Measurements from ENCODE around the gene YTHDF1. TPM values are rescaled to one million over a fixed set of nuclear protein-coding genes. Genes with fewer than 3 reads are reported as not detected.

The YTHDF1 gene
- total and polyA plus RNA-seq, 2 donors from 2014 or later: 21.9 to 43.1 TPM

GRCh38 chr20:63215101-63216040 is 560 bp downstream of the YTHDF1 start:
- Histone ChIP-seq H3K9me3 (ENCODE audit: control insufficient read depth in 2 of 3, insufficient read depth in 1 of 3, low read length in 3 of 3) (no peaks in the 10 kb centered on the region), H3K9ac (ENCODE audit: low read length in 3 of 3) (peak overlapping the region; percentile 35 to 47 (median 36)), H3K27ac (ENCODE audit: low read depth in 2 of 2, low read length in 2 of 2) (peak overlapping the region; percentile 23 to 41), H3K36me3 (ENCODE audit: control insufficient read depth in 2 of 3, insufficient read depth in 3 of 3, low read length in 3 of 3) (peaks cover 4 to 19% (median 10%) of the 10 kb centered on the region in 3 donors), H3K4me3 (ENCODE audit: low read length in 3 of 3) (peak overlapping the region; percentile 65 to 82 (median 71)), H3K27me3 (ENCODE audit: control insufficient read depth, insufficient read depth, low read length) (no peaks in the 10 kb centered on the region), H3K4me1 (ENCODE audit: control insufficient read depth in 2 of 3, insufficient read depth in 2 of 3, low read depth in 1 of 3, low read length in 3 of 3) (peaks cover 0 to 24% (median 0%) of the 10 kb centered on the region in 3 donors)
- intact Hi-C loops (cut with DNase I): no loop called here
- DNase-seq (peak in 4 of 5 donors; percentile 38 to 87 (median 70)), FAIRE-seq (no peak)
- TF ChIP-seq, protein P1, sequence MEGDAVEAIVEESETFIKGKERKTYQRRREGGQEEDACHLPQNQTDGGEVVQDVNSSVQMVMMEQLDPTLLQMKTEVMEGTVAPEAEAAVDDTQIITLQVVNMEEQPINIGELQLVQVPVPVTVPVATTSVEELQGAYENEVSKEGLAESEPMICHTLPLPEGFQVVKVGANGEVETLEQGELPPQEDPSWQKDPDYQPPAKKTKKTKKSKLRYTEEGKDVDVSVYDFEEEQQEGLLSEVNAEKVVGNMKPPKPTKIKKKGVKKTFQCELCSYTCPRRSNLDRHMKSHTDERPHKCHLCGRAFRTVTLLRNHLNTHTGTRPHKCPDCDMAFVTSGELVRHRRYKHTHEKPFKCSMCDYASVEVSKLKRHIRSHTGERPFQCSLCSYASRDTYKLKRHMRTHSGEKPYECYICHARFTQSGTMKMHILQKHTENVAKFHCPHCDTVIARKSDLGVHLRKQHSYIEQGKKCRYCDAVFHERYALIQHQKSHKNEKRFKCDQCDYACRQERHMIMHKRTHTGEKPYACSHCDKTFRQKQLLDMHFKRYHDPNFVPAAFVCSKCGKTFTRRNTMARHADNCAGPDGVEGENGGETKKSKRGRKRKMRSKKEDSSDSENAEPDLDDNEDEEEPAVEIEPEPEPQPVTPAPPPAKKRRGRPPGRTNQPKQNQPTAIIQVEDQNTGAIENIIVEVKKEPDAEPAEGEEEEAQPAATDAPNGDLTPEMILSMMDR (IDR thresholded peaks at IDR 0.05; ENCODE audit: borderline replicate concordance, extremely low read depth, insufficient read depth): peak; percentile 44

- intact Hi-C loops (cut with DNase I): no loop called here
- H3K4me1 ChIP-seq (ENCODE audit: control insufficient read depth in 2 of 3, insufficient read depth in 2 of 3, low read depth in 1 of 3, low read length in 3 of 3): peaks cover 0 to 29% (median 0%) of the 10 kb centered on the region in 3 donors
- H3K9me3 ChIP-seq (ENCODE audit: control insufficient read depth in 2 of 3, insufficient read depth in 1 of 3, low read length in 3 of 3): no peaks in the 10 kb centered on the region
- H3K27ac ChIP-seq (ENCODE audit: low read depth in 2 of 2, low read length in 2 of 2): no peak overlapping the region
- no peak overlapping the region for H3K9ac ChIP-seq (ENCODE audit: low read length in 3 of 3)
- TF ChIP-seq, protein P1 (IDR thresholded peaks at IDR 0.05; ENCODE audit: borderline replicate concordance, extremely low read depth, insufficient read depth): no peak
- H3K27me3 ChIP-seq (ENCODE audit: control insufficient read depth, insufficient read depth, low read length): no peaks in the 10 kb centered on the region
- peaks cover 4 to 25% (median 16%) of the 10 kb centered on the region in 3 donors for H3K36me3 ChIP-seq (ENCODE audit: control insufficient read depth in 2 of 3, insufficient read depth in 3 of 3, low read length in 3 of 3)
- DNase-seq (no peak), FAIRE-seq (no peak)
- H3K4me3 ChIP-seq (ENCODE audit: low read length in 3 of 3): peak overlapping the region in 1 of 3 donors; percentile 82
These were observed 1.4 kb downstream of the YTHDF1 start for GRCh38 chr20:63214514-63214913.

DNA sequence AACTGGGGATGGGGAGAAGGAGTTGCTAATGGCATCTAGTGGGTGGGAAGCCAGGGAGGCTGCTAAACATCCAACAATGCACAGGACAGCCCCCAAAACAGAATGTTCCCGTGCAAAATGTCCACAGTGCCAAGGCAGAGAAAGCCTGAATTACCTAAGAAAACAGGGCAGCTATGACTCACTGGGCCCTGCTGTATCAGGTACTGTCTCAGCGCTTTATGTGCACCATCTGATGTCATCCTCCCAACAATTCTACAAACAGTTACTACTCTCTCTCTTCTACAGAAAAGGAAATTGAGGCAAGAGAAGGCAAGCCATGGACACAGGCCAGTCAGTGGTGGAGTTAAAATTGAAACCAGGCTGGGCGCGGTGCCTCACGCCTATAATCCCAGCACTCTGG is 3.1 kb downstream of the YTHDF1 start:
- H3K4me1 ChIP-seq (ENCODE audit: control insufficient read depth in 2 of 3, insufficient read depth in 2 of 3, low read depth in 1 of 3, low read length in 3 of 3): peaks cover 0 to 30% (median under 1%) of the 10 kb centered on the region in 3 donors
- TF ChIP-seq, protein P1 (IDR thresholded peaks at IDR 0.05; ENCODE audit: borderline replicate concordance, extremely low read depth, insufficient read depth): no peak
- H3K4me3 ChIP-seq (ENCODE audit: low read length in 3 of 3): no peak overlapping the region
- no peaks in the 10 kb centered on the region for H3K27me3 ChIP-seq (ENCODE audit: control insufficient read depth, insufficient read depth, low read length)
- peaks cover 8 to 36% (median 26%) of the 10 kb centered on the region in 3 donors for H3K36me3 ChIP-seq (ENCODE audit: control insufficient read depth in 2 of 3, insufficient read depth in 3 of 3, low read length in 3 of 3)
- no peak overlapping the region for H3K27ac ChIP-seq (ENCODE audit: low read depth in 2 of 2, low read length in 2 of 2)
- FAIRE-seq (no peak), DNase-seq (peak in 1 of 5 donors; percentile 24)
- no peaks in the 10 kb centered on the region for H3K9me3 ChIP-seq (ENCODE audit: control insufficient read depth in 2 of 3, insufficient read depth in 1 of 3, low read length in 3 of 3)
- intact Hi-C loops (cut with DNase I): no loop called here
- H3K9ac ChIP-seq (ENCODE audit: low read length in 3 of 3): no peak overlapping the region
